Esophagus squamous epithelium (tissue), 4 donors: ENCODE data around the gene ARL13A.

Experiments
- POLR2A ChIP-seq, 4 donors: fragments of 450-650 bp; IDR thresholded peaks; one replicate each; pipeline ENCODE4 v1.6.1; 2017; ENCODE audit warnings: antibody characterized with exemption in 4 of 4, mild to moderate bottlenecking in 4 of 4, moderate library complexity in 3 of 4
- TF ChIP-seq, protein P1 (sequence below), 6 experiments: fragments of 450-650 bp in 4 of 6; fragments of 200-600 bp in 2 of 6; sonication (generic) in 2 of 6; IDR thresholded peaks; one replicate each; pipeline ENCODE4 v1.5.1; 2016 to 2019; ENCODE audit warnings: antibody characterized with exemption in 6 of 6, mild to moderate bottlenecking in 4 of 6, moderate library complexity in 4 of 6

DNA sequence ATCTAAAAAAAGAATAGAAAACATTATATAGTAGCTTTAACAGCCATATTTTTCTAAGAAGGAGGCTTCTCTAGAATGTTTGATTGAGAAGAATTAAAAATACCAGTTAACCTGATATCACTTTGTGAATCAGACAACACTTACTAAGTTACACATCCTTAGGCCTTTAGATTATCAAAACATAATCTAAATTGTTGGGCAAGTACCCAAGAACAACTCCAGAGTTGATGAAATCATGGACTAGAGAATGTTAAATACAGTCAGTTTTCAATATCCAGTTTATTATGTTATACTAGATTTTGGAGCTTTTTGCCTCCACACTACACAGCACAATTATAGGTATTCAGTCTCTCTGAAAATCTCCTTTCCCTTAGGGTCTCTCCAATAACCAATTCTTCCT, 39.6 kb downstream of the ARL13A start:
- TF ChIP-seq, protein P1, sequence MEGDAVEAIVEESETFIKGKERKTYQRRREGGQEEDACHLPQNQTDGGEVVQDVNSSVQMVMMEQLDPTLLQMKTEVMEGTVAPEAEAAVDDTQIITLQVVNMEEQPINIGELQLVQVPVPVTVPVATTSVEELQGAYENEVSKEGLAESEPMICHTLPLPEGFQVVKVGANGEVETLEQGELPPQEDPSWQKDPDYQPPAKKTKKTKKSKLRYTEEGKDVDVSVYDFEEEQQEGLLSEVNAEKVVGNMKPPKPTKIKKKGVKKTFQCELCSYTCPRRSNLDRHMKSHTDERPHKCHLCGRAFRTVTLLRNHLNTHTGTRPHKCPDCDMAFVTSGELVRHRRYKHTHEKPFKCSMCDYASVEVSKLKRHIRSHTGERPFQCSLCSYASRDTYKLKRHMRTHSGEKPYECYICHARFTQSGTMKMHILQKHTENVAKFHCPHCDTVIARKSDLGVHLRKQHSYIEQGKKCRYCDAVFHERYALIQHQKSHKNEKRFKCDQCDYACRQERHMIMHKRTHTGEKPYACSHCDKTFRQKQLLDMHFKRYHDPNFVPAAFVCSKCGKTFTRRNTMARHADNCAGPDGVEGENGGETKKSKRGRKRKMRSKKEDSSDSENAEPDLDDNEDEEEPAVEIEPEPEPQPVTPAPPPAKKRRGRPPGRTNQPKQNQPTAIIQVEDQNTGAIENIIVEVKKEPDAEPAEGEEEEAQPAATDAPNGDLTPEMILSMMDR (IDR thresholded peaks at IDR 0.05): no peak
- no peak for TF ChIP-seq POLR2A (IDR thresholded peaks at IDR 0.05)
